ENCODE results near the gene HOXA2.

- TF ChIP-seq CTCF (IDR thresholded peaks at IDR 0.05) (no peak), POLR2A (IDR thresholded peaks at IDR 0.05) (no peak), POLR2AphosphoS5 (IDR thresholded peaks at IDR 0.05) (no peak)
Measured at GRCh38 chr7:27094304-27095049, 8.0 kb downstream of the HOXA2 start.
